Gastroesophageal sphincter (tissue), 4 donors: ENCODE measurements around the gene MICAL3. TPM values are rescaled to one million over a fixed set of nuclear protein-coding genes. Genes with fewer than 3 reads are reported as not detected.

ENCODE experiments used
- ATAC-seq: fragments of 150-250 bp; one replicate; pipeline ENCODE4 v1.9.1; 2016; ENCODE audit warnings: mild to moderate bottlenecking, moderate library complexity
- H3K27ac ChIP-seq, 4 donors: fragments of 200-600 bp; sonication (generic) in 3 of 4; 1 replicate in 3 of 4; 2 replicates in 1 of 4; pipeline ENCODE4 v1.5.1; 2016 to 2019
- H3K27me3 ChIP-seq: fragments of 200-600 bp; sonication (generic); one replicate; pipeline ENCODE4 v1.5.1; 2019
- H3K36me3 ChIP-seq, 2 donors: fragments of 200-600 bp; sonication (generic); one replicate each; pipeline ENCODE4 v1.5.1; 2019; ENCODE audit warnings: control low read depth in 1 of 2
- H3K4me1 ChIP-seq, 3 donors: fragments of 200-600 bp; sonication (generic); 1 replicate in 2 of 3; 2 replicates in 1 of 3; pipeline ENCODE4 v1.5.1; 2016 to 2019; ENCODE audit warnings: control low read depth in 2 of 3
- H3K4me3 ChIP-seq, 2 donors: fragments of 200-600 bp; sonication (generic); one replicate each; pipeline ENCODE4 v1.5.1; 2019; ENCODE audit warnings: mild to moderate bottlenecking in 1 of 2, moderate library complexity in 1 of 2
- H3K9me3 ChIP-seq, 3 donors: fragments of 200-600 bp; sonication (generic); one replicate each; pipeline ENCODE4 v1.5.1; 2017 to 2019; ENCODE audit warnings: control low read depth in 2 of 3
- CTCF ChIP-seq, 4 experiments: fragments of 200-600 bp in 2 of 4; fragments of 450-650 bp in 2 of 4; sonication (generic) in 1 of 4; IDR thresholded peaks; one replicate each; pipeline ENCODE4 v1.5.1; 2017 to 2019; ENCODE audit warnings: antibody characterized with exemption in 4 of 4, mild to moderate bottlenecking in 2 of 4, moderate library complexity in 2 of 4
- EP300 ChIP-seq: sonication (generic); formaldehyde crosslinking; IDR thresholded peaks from one replicate; pipeline ENCODE4 v1.6.1; 2017; ENCODE audit warnings: antibody characterized with exemption, mild to moderate bottlenecking
- POLR2A ChIP-seq, 2 donors: fragments of 450-650 bp; IDR thresholded peaks; one replicate each; pipeline ENCODE4 v1.6.1; 2017; ENCODE audit warnings: antibody characterized with exemption in 2 of 2, mild to moderate bottlenecking in 2 of 2, moderate library complexity in 1 of 2
- POLR2AphosphoS5 ChIP-seq: sonication (generic); formaldehyde crosslinking; IDR thresholded peaks from one replicate; pipeline ENCODE4 v1.6.1; 2017; ENCODE audit warnings: antibody characterized with exemption
- WGBS, 2 donors: methylation state at CpG; one replicate each; pipeline ENCODE4 v1.1.5; 2018; ENCODE audit warnings: low coverage in 1 of 2; 5-methylcytosine and 5-hydroxymethylcytosine counted together
- total RNA-seq, 4 donors: library from RNA; depleted of rRNA; stranded (reverse); fragments of >200 nt; gene quantifications; one replicate each; pipeline ENCODE4 v1.1.0, GENCODE V29; 2016

The MICAL3 gene
- total RNA-seq, 4 donors from 2014 or later = 37.3 to 120 (median 51.5) TPM

GRCh38 chr22:17890892-17891291 is 133.5 kb downstream of the MICAL3 start:
- Histone ChIP-seq H3K4me1 (peaks cover 8 to 28% (median 9%) of the 10 kb centered on the region in 3 donors), H3K27ac (peak overlapping the region; percentile 12 to 82 (median 74)), H3K27me3 (no peaks in the 10 kb centered on the region), H3K4me3 (no peak overlapping the region), H3K36me3 (peaks cover 0 to 64% of the 10 kb centered on the region in 2 donors), H3K9me3 (no peaks in the 10 kb centered on the region)
- ATAC-seq = no peak
- 21 to 28% methylated on average over 3 of the region's 3 CpGs for WGBS, 2 donors
- peak; percentile 33 for TF ChIP-seq POLR2AphosphoS5
- TF ChIP-seq EP300 = no peak

GRCh38 chr22:17890245-17890671 is 134.1 kb downstream of the MICAL3 start:
- TF ChIP-seq CTCF (IDR thresholded peaks at IDR 0.05) (no peak), POLR2A (IDR thresholded peaks at IDR 0.05) (no peak), POLR2AphosphoS5 (peak; percentile 59), EP300 (no peak)
- no peak overlapping the region for H3K4me3 ChIP-seq
- H3K9me3 ChIP-seq = no peaks in the 10 kb centered on the region
- H3K27me3 ChIP-seq = no peaks in the 10 kb centered on the region
- WGBS, 2 donors = 17 to 53% methylated on average over 1 to 4 of the region's 4 CpGs
- H3K4me1 ChIP-seq = peaks cover 8 to 28% (median 9%) of the 10 kb centered on the region in 3 donors
- peak overlapping the region; percentile 12 to 82 (median 74) for H3K27ac ChIP-seq
- H3K36me3 ChIP-seq = peaks cover 0 to 67% of the 10 kb centered on the region in 2 donors
- ATAC-seq = no peak

GRCh38 chr22:17888855-17889254 is 135.5 kb downstream of the MICAL3 start:
- 31 to 70% methylated on average over 4 to 7 of the region's 7 CpGs for WGBS, 2 donors
- H3K36me3 ChIP-seq = peaks cover 0 to 66% of the 10 kb centered on the region in 2 donors
- H3K4me3 ChIP-seq = no peak overlapping the region
- no peaks in the 10 kb centered on the region for H3K9me3 ChIP-seq
- peaks cover 8 to 35% (median 9%) of the 10 kb centered on the region in 3 donors for H3K4me1 ChIP-seq
- TF ChIP-seq EP300 = no peak
- peak in 2 of 4 experiments; percentile 28 to 42 for TF ChIP-seq CTCF (IDR thresholded peaks at IDR 0.05)
- TF ChIP-seq POLR2AphosphoS5 = no peak
- no peak for TF ChIP-seq POLR2A (IDR thresholded peaks at IDR 0.05)
- ATAC-seq = no peak
- H3K27me3 ChIP-seq = no peaks in the 10 kb centered on the region
- H3K27ac ChIP-seq = peak overlapping the region in 3 of 4 donors; percentile 49 to 78 (median 56)

- Histone ChIP-seq H3K4me1 (peaks cover 8 to 35% (median 9%) of the 10 kb centered on the region in 3 donors), H3K27ac (peak overlapping the region in 3 of 4 donors; percentile 49 to 78 (median 56)), H3K36me3 (peaks cover 0 to 66% of the 10 kb centered on the region in 2 donors), H3K4me3 (no peak overlapping the region), H3K27me3 (no peaks in the 10 kb centered on the region), H3K9me3 (no peaks in the 10 kb centered on the region)
- TF ChIP-seq POLR2A (IDR thresholded peaks at IDR 0.05) (no peak), EP300 (no peak), CTCF (IDR thresholded peaks at IDR 0.05) (no peak), POLR2AphosphoS5 (no peak)
- 75 to 88% methylated on average over 5 to 12 of the region's 12 CpGs for WGBS, 2 donors
- no peak for ATAC-seq
Observed at GRCh38 chr22:17888439-17888838, 135.9 kb downstream of the MICAL3 start.

GRCh38 chr22:17884893-17885292 is 139.5 kb downstream of the MICAL3 start:
- 80 to 84% methylated on average over 3 to 7 of the region's 8 CpGs for WGBS, 2 donors

More at GRCh38 chr22:17884893-17885292, 139.5 kb downstream of the MICAL3 start:
- H3K27ac ChIP-seq = no peak overlapping the region
- no peak overlapping the region for H3K4me3 ChIP-seq
- ATAC-seq = no peak
- TF ChIP-seq EP300 (no peak), POLR2AphosphoS5 (no peak), POLR2A (IDR thresholded peaks at IDR 0.05) (no peak), CTCF (IDR thresholded peaks at IDR 0.05) (no peak)
- peaks cover 0 to 13% (median 0%) of the 10 kb centered on the region in 3 donors for H3K4me1 ChIP-seq
- no peaks in the 10 kb centered on the region for H3K27me3 ChIP-seq
- peaks cover 0 to 91% of the 10 kb centered on the region in 2 donors for H3K36me3 ChIP-seq
- H3K9me3 ChIP-seq = no peaks in the 10 kb centered on the region
